HG03135 (cell line): Measurements from ENCODE around the gene RETREG1.
"Not testable (repeated sequence)": the region's sequence is repeated elsewhere in the genome, so short reads cannot be mapped to it uniquely, and the experiment has no call there.

Experiments used
- ATAC-seq: cut with Tn5 transposase; IDR thresholded peaks from one replicate; pipeline ENCODE4 v1.9.1; 2021; ENCODE audit warnings: mild to moderate bottlenecking, moderate library complexity; ENCODE audit not compliant: unreplicated experiment

The RETREG1 gene

DNA sequence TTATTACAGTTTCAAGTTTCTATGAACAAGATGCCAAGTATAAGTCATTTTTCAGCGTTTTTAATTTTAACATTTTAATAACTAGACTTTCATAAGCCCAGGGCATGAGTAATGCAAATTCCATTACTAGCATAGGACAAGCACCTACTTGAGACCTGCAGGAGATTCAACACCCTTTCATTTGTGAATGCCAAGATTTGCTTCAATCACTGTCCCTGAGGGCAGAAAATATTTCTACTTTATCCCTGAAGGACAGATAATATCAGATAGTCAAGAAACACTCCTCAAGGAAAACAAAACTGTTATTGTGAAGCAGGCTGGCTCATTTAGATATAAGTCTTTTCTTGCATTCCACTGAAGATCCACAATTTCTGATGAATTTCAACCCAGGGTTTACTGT lies 123.5 kb downstream of the RETREG1 start:
- ATAC-seq: no peak

DNA sequence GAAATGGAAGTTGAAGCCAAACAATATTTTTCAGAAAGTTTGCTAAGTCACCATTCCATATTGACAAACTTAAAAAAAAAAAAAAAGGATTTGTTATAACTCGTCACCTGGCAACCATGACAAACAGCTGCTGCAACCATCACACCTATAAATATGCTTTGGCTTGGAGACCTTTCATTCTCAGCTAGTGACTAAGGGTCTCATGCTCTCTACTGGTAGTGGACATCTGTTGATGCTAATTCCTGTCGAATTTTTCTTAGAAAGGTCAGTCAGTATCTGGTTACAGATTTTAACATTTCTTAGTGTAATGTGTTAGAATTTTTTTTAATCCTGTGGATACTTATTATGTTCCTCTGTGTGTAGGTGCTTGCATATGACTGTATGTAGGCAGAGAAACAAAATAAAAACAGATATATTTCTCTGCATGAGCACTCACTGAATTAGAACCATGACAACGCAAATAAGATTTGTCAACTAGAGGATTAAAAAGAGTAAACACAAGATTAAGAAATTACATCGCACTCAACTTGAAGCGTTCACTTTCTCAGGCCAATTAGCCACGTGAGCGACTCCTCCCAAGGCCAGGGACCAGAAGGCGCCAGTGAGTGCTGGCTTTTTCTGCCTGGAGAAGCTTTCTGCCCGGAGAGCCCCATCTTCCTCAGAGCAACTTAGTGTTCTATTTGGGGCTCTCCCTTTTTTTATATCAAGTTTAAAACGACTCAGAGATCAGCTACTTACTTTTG lies 124.2 kb downstream of the RETREG1 start:
- ATAC-seq: no peak

DNA sequence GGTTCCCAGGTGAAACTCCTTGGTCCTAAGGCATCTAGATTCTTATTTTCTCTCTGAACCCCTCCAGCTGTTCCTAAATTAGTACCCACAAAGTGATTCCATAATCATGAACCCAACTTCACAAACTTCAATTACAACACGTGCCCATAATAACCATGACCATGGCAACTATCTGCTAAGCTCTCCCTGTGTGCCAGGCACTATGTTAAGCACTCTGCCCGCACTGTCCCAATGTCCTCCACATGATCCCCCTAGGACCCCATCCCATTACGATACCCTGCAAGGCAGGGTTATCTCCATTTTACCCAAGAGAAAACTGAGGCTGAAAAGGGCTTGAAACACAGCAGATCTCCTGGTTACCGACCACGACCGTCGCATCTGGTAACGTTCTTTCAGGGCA lies 125.9 kb downstream of the RETREG1 start:
- no peak for ATAC-seq

DNA sequence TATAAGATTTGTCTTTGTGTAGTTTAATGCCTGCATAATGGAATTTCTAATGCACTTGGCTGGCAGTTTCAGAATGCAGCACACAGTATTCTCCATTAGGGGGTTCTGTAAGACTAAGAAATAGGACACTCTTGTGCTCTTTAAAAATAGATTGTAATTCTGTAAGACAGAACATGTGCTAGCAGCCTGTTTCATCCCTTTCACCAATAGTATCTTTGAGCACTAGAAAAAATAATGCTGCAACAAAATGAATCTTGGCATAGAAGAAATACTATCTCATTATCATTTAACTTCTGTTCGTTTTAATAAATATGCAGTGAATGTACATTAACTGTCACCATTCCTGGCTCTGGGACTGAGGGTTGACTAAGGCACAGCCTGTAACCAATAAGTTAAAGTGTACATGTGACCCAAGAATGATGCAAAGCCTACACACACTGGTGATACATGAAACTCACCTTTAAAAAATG lies 127.4 kb downstream of the RETREG1 start:
- ATAC-seq: peak; percentile 65

DNA sequence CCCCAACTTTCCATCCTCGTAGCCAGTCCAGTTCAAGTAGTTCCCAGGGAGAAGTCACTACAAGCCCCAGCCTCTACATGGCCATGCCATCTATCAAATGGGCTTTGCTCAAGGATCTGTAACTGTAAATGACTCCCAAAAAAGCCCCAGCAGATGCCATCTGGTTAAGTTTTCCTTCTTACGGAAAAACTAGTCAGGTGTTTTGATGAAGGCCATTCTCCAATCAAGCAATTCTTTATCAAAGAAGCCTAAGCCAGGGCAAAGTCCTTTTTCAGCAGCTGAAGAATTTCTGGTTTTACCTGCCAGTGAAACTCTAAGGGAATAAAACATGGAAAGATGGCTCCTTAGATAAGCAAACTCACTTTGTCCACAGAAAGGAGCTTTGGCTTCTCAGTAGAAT lies 129.3 kb downstream of the RETREG1 start:
- ATAC-seq: no peak

GRCh38 chr5:16486711-16487111 lies 130.1 kb downstream of the RETREG1 start:
- no peak for ATAC-seq

- ATAC-seq: no peak
Measured at GRCh38 chr5:16485656-16486055, 131.1 kb downstream of the RETREG1 start.

GRCh38 chr5:16484081-16484480 lies 132.7 kb downstream of the RETREG1 start:
- no peak for ATAC-seq

- ATAC-seq: no peak
Measured at GRCh38 chr5:16483361-16483760, 133.4 kb downstream of the RETREG1 start.

DNA sequence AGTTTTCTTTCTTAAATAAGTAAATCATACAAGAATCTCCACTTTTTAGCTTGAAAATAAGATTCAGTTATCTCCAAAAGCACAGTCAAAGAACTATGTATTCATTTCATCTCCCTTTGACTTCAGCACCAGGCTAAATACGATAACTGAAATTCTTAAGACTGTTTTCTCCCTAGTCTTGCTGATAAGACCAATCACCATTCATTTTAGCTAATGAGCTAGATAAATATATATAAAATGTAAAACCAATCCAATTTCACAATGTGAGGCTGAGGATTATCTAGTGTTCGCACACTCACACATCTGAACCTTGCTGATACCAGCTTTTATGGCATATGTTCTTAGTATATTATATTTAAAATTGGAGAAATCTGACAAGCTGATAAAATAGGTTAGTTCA lies 133.9 kb downstream of the RETREG1 start:
- ATAC-seq: no peak

- ATAC-seq: no peak
Measured at GRCh38 chr5:16480821-16481538, 135.8 kb downstream of the RETREG1 start.

DNA sequence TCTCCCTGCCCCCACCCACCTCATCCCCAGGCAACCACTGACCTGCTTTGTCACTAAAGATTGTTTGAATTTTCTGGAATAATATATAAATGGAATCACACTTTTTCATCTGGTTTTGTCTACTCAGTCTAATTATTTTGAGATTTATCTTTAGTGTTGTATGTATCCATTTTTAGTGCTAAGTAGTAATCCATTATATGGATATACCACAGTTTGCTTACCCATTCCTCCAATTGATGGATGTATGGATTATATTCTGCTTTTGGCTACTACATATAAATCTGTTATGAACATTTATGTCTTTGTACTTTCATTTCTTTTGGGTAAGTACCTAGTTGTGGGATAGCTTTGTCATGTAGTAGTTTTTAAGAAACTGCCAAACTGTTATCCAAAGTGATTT lies 136.7 kb downstream of the RETREG1 start:
- ATAC-seq: no peak

DNA sequence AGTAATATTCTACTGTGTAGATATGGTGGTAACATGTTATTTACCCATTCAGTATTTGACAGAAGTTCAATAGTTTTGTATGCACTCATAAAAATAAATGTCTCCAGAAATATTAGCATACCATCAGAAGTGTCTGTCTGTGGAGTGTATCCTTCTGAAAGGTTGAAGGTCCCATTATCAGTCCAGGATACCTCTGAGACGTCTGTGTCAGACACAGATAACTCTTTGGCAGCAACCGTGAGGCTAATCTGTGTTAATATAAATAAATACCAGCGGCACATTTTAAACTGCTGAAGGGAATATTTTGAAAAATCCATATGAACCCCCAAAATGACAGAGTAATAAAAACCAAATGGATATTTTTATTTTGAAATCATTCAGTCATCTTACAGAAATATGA lies 139.3 kb downstream of the RETREG1 start:
- ATAC-seq: no peak

- ATAC-seq: not testable (repeated sequence)
Measured at GRCh38 chr5:16476417-16476816, 140.4 kb downstream of the RETREG1 start.

- no peak for ATAC-seq
Measured at GRCh38 chr5:16471387-16471786, 145.4 kb downstream of the RETREG1 start.

DNA sequence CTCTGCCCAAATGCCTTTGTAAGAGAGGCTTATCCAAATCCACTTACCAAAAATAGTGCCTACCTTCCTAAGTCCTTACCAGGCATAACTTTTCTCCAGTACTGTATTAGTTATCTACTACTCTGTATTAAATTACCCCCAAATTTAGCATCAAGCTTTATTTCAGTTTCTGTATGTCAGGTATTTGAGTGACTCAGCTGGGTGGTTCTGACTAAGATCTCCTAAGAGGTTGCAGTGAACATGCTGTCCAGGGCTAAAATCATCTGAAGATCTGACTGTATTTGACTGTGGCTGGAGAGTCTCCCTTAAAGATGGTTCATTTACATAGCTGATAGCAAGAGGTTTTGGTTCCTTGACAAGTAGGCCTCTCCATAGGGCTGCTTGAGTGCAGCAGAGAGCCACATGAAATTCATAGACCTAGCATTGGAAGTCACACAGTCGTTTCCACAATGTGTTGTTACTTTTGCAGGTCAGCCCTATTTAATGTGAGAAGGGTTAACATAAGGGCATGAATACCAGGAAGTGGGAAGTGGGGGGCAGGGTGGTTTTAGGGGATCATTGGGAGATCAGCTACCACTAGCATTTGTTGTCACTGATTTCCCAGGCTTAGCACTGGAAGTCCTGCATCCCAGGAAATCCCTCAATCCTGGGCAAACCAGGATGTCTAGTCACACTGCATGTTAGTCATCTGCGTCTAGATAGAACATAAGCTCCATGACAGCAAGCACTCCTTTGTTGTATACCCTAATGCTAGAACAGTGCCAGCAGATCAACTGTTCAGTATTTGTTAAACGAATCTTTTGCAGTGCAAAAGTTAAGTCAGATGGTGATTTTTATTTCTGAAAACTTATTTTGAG lies 149.2 kb downstream of the RETREG1 start:
- peak; percentile 65 for ATAC-seq

- ATAC-seq: peak; percentile 90
Measured at GRCh38 chr5:16465544-16466432, 151.0 kb downstream of the RETREG1 start, which contains the start of gene ZNF622. Gene ZNF622, minus strand, starts transcription at chr5:16465800. Its CDS starts 135 bp downstream, at chr5:16465665.

DNA sequence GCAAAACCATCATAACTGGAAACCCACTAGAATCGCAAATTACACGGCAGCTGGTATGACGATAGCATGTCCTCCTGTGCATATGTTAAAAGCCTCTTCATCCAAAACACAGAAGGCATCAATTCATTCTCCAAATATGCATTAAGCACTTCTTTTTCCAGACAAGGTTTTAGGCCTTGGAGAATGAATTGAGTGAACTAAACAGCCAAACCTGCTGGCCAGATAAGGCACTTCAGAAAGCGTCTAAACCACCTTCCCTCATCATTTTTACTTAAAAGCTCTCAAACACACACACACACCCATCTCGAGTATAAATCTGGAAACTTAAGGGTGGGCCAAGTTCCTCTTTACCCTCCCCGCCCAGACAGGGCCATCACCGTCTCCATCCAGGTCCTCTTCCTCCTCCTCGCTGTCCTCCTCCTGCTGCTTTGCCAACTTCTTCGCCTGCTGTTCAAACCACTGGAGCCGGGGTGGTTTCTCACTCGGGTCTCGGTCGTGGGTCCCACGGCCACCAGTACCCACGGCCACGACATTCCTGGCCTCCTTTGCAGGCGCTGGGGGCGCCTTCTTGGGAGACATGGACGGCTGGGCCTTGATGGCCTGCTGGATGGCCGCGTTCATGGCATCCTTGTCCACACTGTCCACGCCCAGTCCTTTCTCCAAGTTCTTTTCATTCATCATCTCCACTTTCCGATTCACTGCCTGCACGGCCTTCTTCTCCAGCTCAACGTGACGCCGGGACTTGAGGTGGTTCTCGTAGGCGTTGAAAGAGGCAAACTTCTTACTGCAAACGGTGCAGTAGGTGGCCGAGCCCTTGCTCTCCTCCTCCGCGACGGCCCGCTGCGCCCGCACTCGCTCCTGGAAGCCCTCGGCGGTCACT lies 151.9 kb downstream of the RETREG1 start:
- no peak for ATAC-seq

DNA sequence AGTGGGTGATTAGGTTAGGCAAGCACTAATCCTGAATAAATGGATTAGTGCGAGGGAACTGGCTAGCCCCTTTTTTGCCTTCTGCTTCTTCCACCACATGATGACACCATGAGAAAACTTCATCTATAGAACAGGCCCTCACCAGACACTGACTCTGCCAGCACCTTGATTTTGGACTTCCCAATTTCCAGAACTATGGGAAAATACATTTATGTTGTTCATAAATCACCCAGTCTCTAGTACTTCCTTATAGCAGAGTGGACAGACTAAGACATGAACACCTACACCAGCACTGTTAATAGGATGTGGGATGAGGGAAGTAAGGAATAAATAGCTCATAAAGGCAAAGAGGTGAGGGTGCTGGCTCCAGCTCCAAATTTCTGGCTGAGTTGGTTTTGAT lies 152.6 kb downstream of the RETREG1 start:
- no peak for ATAC-seq
